Measurements from ENCODE around the gene STMN1. TPM values are rescaled to one million over a fixed set of nuclear protein-coding genes. Genes with fewer than 3 reads are reported as not detected.
A peak's percentile ranks its signal among the peaks of the same experiment; 100 is the strongest.

The STMN1 gene
- total and polyA plus RNA-seq, 2 of the 8 experiments (the other 6 are each of a cell fraction or from before 2014, with no cell fraction given): 116 to 564 TPM

DNA sequence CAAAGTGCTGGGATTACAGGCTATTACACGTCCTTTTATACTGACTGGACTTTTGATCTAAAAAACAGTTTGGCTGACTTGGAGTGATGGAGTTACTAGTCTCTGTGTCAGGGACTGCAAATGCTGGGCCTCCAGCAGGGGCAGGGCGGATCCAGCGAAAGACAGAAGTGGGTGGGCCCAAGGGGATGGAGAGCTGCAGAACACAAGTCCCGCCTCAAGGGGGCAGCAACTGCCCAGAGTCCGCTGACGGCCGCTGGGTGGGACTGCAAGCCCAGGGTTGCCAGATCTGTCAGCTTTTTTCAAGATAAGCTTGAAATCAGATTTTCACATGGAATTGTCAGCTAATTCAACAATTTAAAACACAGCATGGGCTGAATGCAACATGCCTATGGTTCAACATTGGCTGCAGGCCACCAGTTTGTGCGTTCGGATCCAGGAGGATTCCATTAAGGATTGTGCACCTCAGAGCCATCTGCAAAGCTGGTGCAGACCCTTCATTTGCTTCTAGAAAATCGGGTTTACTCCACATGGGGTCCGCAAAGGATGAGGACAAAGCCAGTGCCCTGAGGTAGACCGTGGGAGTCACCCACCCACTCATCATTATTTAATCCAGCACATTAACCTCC, 10.7 kb downstream of the STMN1 start (continued):
- TF ChIP-seq, protein P1, sequence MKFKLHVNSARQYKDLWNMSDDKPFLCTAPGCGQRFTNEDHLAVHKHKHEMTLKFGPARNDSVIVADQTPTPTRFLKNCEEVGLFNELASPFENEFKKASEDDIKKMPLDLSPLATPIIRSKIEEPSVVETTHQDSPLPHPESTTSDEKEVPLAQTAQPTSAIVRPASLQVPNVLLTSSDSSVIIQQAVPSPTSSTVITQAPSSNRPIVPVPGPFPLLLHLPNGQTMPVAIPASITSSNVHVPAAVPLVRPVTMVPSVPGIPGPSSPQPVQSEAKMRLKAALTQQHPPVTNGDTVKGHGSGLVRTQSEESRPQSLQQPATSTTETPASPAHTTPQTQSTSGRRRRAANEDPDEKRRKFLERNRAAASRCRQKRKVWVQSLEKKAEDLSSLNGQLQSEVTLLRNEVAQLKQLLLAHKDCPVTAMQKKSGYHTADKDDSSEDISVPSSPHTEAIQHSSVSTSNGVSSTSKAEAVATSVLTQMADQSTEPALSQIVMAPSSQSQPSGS (IDR thresholded peaks at IDR 0.05; ENCODE audit: low read length): no peak
- TF ChIP-seq JUND (IDR thresholded peaks at IDR 0.05; ENCODE audit: low read length): no peak
- TF ChIP-seq TCF12 (IDR thresholded peaks at IDR 0.05; ENCODE audit: low read depth, low read length): no peak
- peak; percentile 95 to 100 (median 99) for TF ChIP-seq CTCF (IDR thresholded peaks at IDR 0.05; ENCODE audit: control extremely low read depth in 1 of 3, insufficient read depth in 1 of 3, low read depth in 1 of 3, low read length in 3 of 3)
- TF ChIP-seq RFX5 (IDR thresholded peaks at IDR 0.05; ENCODE audit: borderline replicate concordance, low read depth, low read length): no peak; the same call in 1 of the 2 replicates
- TF ChIP-seq YY1 (IDR thresholded peaks at IDR 0.05; ENCODE audit: low read depth, low read length): peak; percentile 33; the same call in 1 of the 2 replicates
- no peak; the same call in 1 of the 2 replicates for TF ChIP-seq BRCA1 (IDR thresholded peaks at IDR 0.05; ENCODE audit: low read depth, low read length)
- no peak for TF ChIP-seq E2F6 (IDR thresholded peaks at IDR 0.05)
- TF ChIP-seq SIN3A (conservative IDR thresholded peaks at IDR 0.05 in 1 of 2, IDR thresholded peaks at IDR 0.05 in 1 of 2; ENCODE audit: low read depth in 1 of 2, low read length in 2 of 2): peak; percentile 48 to 81; a peak in 2 of 4 replicates
- TF ChIP-seq CHD2 (IDR thresholded peaks at IDR 0.05; ENCODE audit: low read length): 0 out of 2 replicates have a peak, but pooled peaks have one; percentile 28
- TF ChIP-seq TAF1 (IDR thresholded peaks at IDR 0.05; ENCODE audit: low read depth, low read length): 0 out of 2 replicates have a peak, but pooled peaks have one; percentile 22
- no peak for TF ChIP-seq SP2 (IDR thresholded peaks at IDR 0.05; ENCODE audit: low read length)

All from H1 (cell line).